ENCODE measurements around the gene ETV3.

The ETV3 gene

GRCh38 chr1:157158967-157159366, 20.8 kb upstream of the ETV3 start:
- no peak for DNase-seq

GRCh38 chr1:157157501-157158190, 19.5 kb upstream of the ETV3 start:
- DNase-seq: no peak

GRCh38 chr1:157156058-157156541, 17.9 kb upstream of the ETV3 start:
- DNase-seq: peak; percentile 56

GRCh38 chr1:157155658-157156057, 17.5 kb upstream of the ETV3 start:
- DNase-seq: peak; percentile 70

DNA sequence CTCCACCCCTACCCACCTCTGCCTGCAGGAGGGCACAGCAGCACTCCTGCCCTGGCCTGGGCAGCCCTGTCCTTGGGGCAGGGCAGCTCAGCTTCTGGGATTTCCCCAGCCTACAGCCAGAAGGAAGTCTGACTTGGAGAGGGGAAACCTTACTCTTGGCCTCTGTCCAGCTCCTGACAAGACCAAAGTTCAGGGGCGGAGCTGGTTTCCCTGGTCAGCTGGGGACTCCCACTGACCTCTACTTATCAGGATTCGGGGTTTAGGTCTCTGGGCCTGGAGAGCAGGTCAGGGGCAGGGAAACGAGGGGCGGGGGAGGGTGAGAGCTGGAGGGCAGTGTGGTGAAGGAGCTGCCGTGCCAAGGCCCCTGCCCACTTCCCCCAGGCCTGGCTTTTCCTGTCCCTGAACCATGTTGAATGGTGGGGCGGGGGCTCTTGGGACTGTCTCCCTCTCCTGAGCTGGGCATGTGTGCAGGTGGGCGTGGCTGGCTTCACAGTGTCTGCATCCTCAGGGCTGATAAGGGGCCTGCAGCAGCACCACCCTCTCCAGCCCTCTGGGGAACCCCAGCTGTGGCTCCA, 16.8 kb upstream of the ETV3 start:
- DNase-seq: no peak

DNA sequence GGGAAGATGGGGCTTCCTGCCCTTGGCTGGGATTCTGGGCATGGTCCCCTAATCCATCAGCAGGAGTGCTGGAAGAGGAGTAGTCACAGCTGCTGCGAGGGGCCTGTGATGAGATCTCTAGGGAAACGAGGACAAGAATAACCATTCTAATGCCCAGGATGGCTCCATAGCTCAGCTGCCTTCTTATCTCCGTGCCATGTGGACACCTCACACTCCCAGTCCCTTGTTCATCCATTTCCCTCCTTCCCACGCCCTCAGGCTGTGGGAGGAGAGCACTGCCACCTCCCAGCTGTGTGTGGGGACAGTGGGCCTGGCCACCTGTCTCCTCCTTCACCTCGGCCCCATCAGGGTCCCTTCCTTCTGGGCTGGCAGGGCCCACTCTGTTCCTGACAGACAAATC, 16.1 kb upstream of the ETV3 start:
- DNase-seq: no peak

GRCh38 chr1:157153746-157154145, 15.6 kb upstream of the ETV3 start:
- DNase-seq: no peak

- no peak for DNase-seq
Observed at GRCh38 chr1:157152510-157152909, 14.3 kb upstream of the ETV3 start.

GRCh38 chr1:157151506-157151905, 13.3 kb upstream of the ETV3 start:
- no peak for DNase-seq

- no peak for DNase-seq
Observed at GRCh38 chr1:157151073-157151472, 12.9 kb upstream of the ETV3 start.

- no peak for DNase-seq
Observed at GRCh38 chr1:157150631-157151030, 12.4 kb upstream of the ETV3 start.

DNA sequence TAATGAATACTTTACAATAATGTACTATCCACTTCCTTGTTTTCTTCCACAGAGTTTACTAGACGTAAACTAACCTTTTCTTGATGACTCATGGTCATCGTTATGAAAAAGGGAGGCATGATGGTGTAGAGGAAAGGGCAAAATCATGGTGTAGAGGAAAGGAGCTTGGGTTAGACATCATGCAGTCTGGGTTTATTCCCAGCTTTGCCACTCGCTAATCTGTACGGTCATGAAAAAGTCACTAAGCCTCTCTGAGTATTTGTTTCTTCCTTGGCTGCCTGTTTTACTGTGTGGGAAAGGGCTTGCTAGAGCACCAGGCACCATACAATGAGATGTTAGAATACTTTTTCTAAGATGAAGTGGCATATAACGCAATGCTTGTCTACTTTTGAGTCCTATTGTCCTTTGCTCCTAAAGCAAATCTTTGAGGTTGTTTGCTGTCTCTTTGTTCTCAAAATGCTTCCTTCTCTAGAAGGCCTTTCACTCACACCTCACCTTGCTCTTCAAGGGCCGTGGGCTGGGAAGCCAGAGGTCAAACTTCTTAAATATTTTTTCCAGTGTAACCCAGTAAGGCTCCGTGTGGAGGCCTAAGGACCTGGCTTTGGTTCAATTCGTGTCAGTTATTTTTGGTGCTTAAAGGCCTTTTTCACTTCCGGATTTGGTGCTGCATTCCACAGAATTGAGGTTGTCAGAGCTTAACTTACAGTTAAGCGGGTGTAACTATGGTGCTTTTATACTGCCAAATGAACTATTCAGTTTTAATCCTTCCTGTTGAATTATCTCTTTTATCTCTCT, 9.9 kb upstream of the ETV3 start:
- DNase-seq: no peak

- DNase-seq: no peak
Observed at GRCh38 chr1:157147037-157147436, 8.8 kb upstream of the ETV3 start.

GRCh38 chr1:157146244-157146643, 8.0 kb upstream of the ETV3 start:
- DNase-seq: no peak

DNA sequence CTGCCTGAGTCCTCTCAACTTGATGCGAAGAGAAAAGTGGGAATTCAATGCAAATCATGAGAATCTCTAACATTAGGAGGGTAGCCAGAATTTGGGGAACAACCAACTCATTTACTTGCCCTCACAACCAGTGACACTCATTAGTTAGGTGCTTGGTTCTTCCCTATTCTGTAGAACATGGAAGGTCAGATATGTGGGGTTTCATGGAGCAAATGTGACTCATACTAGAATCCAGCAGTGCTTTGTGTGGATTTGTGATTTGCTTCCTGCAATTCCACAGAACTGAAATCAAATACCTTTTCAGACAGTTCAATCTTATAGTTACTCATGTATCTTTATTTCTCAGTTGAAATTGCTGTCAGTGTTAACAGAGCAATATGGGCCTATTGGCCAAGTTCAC, 6.9 kb upstream of the ETV3 start:
- no peak for DNase-seq

GRCh38 chr1:157144509-157144908, 6.3 kb upstream of the ETV3 start:
- no peak for DNase-seq

- no peak for DNase-seq
Observed at GRCh38 chr1:157142765-157143423, 4.7 kb upstream of the ETV3 start.

DNA sequence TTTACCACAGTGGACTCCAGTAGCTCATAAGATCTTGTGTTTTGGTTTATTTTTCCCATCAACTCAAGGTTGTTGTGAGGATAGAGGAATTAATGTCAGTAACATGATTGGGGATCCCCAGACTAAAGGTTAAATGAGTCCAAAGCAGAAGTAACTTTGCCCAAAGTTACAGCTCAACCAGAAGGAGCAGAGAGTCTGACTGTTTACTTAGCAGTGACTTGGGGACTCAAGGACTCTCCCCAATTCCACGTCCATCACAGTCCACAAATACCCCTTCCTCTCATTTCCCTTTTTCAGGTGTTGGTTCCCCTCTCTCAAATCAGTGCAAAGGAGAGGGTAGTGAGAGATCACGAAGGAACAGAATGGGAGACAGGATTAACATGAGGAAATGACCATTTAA, 4.0 kb upstream of the ETV3 start:
- no peak for DNase-seq

DNA sequence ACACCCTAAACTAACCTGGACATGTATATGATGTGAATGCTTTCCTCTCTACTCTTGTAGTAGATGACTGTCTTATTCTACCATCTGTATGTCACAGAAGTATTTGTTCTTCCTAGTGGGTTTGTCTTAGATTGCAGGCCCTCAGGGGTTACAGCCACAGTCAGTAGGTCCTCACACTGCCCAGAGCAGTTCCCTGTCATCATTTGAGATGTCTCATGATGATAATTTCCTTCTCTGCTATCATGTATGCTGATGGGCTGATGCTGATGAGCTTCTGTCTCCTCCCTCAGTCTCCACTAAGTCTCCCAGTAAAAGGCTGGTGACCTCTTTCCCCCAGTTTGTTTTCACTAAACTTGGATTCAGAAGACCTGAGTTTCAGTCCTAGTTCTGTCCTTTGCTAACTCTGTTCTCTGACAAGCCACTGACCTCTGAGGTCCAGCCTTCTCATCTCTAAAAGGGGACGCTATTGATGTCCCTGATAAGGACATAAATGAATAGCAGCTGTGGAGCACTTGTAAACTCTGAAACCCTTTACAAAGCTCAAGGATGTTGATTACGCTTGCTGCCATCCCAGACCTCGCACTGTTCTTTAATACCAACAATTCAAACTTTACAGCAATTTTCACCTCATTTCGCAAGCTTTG, 3.1 kb upstream of the ETV3 start:
- DNase-seq: no peak

GRCh38 chr1:157140063-157140588, 1.9 kb upstream of the ETV3 start:
- DNase-seq: no peak

DNA sequence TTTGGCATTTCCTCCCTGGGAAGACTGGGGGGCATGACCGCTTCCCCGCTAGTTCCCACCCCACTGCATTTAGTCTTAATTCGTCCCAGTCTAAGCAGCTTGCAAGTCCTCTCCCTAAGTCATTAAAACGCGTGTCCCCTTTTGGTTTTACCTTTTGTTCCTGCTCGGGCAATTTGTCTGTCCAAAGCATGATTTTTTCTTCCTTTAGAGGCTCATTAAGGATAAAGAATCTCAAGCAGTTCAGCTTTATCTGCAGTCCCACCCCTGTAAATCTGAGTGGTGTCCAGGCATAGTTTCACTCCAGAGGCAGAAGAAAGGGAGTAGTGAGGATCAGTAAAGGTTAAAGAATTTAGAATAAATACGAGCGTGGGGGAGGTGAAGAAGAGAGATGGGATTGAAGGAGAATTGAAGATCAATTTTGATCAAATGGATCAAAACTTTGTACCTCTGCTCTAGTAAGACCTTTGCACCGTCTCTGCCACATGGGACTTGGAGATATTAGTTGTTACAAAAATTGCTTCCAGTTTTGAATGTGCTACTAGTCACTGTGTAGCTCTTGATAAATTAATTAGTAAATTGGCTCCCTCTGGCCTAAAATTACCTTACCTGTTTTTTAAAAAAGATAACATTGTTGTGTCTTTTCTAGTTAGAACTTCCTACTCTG, 989 bp upstream of the ETV3 start:
- no peak for DNase-seq

All from NCI-H1436 (cell line).